DMS 273 (cell line): ENCODE data around the gene RAET1G.
A peak's percentile ranks its signal among the peaks of the same experiment; 100 is the strongest.
"Not testable (repeated sequence)": the region's sequence is repeated elsewhere in the genome, so short reads cannot be mapped to it uniquely, and the experiment has no call there.

ENCODE experiments used
- DNase-seq: peaks from one replicate; lab custom pipeline; 2025; ENCODE audit not compliant: unreplicated experiment; lab: John Stamatoyannopoulos, UW

RAET1G gene, protein sequence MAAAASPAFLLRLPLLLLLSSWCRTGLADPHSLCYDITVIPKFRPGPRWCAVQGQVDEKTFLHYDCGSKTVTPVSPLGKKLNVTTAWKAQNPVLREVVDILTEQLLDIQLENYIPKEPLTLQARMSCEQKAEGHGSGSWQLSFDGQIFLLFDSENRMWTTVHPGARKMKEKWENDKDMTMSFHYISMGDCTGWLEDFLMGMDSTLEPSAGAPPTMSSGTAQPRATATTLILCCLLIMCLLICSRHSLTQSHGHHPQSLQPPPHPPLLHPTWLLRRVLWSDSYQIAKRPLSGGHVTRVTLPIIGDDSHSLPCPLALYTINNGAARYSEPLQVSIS

GRCh38 chr6:149922642-149923326, at the start of gene RAET1G:
TSS of gene RAET1G (minus strand) at chr6:149923121. CDS start at chr6:149923010, 111 bp downstream.
- peak; percentile 93 for DNase-seq

DNA sequence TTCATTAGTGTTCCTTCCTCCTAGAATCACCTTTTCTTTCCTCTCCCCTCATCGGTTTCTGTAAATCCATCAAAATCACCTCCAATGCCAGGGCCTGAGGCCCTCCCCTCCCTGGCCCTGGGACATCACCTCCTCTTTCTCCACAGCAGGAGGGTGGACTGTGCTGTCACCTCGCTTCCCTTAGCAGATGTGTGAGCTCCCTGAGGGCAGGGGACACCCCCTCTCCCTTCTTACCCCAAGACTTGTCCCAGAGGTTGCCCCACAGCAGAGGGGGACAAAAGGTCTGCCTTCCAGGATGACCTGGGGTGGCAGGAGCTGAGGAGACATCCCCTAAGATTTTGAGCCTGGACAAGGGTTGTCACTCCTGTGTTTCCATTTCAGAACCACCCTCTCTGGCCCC, 46.7 kb upstream of the RAET1G start:
- no peak for DNase-seq

GRCh38 chr6:149968909-149969308, 46.0 kb upstream of the RAET1G start:
- not testable (repeated sequence) for DNase-seq

DNA sequence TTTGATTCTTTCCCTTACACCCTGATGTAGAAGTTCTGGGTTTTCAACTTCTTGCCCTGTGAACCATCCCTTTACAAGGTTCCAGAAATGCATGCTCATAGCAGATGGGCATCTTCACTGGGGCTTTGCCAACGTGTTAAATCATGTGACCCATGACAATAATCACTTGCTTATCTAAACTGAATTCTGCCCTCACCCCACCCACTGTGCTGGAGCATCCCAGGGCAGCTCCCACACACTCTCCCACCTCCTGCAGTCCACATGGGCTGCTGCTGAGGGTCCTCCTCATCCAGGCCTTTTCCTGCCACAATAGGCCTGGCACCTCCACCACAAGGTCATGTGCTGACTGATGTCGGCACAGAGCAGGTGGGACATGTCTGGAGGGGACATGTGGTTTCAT, 45.1 kb upstream of the RAET1G start:
- DNase-seq: not testable (repeated sequence)

- no peak for DNase-seq
These were observed 44.7 kb upstream of the RAET1G start for GRCh38 chr6:149967591-149967990.

DNA sequence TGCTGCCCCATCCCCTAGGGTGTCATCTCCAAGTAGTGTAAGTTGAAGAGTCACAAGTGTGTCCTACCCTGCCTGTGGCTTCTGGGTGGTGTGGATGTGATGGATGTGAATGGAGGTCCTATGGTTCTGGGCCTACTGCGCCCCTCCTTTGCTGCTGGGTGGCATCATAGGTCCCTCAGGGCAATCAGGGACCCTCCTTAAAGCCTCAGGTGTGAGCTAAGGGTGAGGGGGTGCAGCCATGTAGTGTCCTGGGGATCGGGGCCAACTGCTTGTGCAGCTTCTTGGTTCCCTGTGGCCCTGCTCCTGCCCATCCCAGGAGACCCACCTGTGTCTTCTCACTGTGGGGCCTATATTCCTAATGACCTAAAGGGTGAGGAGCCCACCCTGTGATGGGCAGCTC, 43.4 kb upstream of the RAET1G start:
- not testable (repeated sequence) for DNase-seq

DNA sequence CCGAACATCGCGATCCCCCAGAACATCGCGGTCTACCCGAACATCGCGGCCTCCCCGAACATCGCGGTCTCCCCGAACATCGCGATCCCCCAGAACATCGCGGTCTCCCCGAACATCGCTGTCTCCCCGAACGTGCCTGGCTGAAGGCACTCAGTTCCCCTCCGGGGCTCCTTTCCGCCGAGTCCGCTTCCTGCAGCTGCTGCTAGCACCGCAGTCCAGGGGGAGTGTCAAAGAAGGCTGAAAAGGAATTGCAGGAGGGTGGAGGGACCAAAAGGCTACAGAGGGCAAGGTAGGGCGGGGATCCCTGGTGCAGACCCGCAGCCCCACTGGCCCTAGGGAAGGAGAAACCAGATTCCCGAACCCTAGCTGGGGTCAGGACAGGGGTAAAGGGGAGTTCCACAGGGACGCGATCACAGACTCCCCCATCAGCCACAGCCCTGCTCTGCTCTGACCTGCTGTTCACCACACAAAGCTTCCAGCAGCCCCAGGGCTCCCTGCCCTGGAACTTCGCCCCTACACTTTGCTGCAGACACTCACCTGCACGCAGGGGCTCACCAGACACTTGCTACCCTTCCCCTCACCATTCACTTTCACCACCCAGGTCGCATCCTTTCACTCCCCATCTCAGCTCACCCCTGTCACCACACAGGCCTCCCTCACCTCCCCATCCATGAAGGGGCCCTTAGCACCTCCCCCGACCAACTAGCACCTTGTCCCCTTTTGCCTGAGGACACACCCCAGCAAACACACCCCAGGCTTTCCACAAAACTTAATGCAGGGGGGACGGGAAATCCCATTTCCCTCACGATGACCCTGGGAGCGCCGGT, 42.5 kb upstream of the RAET1G start:
- DNase-seq: no peak

GRCh38 chr6:149964308-149965193, 41.6 kb upstream of the RAET1G start:
- DNase-seq: peak; percentile 67

DNA sequence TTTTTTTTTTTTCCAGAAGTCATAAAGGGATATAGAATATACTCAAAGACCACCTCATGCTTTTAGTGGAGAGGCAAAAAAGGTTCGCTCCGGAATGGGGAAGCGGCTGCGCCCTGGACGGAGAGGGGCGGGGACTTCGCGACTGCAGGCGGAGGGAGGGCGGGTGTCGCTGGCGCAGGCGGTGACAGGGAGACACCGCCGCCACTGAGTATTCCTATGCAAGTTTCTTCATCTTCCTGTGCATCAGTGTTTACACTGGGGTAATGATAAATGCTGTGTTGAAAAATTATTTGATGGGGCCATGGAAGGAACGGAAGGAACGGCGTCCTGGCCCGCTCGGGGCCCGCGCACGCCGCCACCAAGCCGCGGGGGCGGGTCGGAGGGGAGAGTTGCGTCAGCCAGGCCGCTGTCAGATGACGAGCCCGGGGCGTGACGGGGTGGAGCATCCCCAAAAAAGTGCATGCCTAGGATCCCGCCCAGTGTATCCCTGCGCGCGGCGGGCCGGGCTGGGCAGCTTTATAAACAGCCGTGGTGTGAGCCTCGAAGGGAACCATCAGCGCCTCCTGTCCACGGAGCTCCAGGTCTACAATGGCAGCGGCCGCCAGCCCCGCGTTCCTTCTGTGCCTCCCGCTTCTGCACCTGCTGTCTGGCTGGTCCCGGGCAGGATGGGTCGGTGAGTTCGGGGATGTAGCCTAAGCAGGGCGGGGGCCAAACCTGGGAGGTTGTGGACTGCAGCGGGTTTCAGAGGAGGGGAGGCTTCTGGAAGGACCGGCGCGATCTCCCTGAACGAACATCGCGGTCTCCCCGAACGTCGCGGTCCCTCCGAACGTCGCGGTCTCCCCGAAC, 40.8 kb upstream of the RAET1G start, which contains the start of gene ULBP1:
TSS of gene ULBP1 (plus strand) at position 482 of the 846 bp plus-strand sequence. CDS start at position 589, 107 bp downstream.
- DNase-seq: peak; percentile 96

DNA sequence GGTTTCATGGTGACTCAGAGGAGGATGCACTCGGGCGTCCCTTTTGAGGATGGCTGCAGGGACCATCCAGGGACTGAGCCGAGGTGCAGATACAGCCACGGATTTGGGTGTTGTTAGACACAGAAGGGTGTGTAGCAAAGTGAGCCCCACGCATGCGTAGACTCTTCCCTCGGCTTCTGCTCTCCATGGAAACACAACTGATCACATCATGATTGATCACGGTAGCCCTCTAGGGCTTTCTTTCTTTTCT, 40.2 kb upstream of the RAET1G start:
- peak; percentile 77 for DNase-seq

GRCh38 chr6:149962461-149963211, 39.7 kb upstream of the RAET1G start:
- no peak for DNase-seq

DNA sequence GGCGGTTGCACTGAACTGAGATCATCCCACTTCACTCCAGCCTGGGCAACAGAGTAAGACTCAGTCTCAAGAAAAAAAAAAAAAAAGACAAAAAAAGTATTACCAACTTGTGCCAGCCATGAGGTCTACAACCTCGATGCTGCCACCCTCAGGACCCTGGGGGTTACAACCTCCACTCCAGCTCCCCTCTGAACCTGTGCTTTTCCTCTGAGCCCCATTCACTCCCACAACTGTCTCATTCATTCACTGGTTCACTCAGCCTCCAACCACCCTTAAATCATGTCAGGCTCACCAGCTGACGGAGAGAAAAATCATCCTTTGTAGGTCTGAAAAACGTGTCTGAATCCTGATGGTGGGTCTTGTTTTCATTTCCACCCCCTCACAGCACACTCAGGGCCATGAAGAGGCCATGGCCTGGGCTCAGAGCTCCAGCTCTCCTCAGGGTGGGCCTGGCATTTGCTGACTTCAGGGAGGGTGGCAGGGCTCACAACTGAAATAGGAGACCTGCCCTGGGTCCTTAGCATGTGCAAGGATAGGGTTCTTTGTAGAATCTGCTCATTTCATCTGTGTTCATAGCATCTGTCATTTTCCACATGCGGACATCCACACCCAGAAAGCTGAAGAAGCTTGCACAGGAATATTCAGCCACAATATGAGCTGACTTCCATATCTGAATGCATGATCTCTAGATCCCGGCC, 39.0 kb upstream of the RAET1G start:
- peak; percentile 68 for DNase-seq

GRCh38 chr6:149960488-149960887, 37.6 kb upstream of the RAET1G start:
- no peak for DNase-seq

- DNase-seq: not testable (repeated sequence)
These were observed 36.9 kb upstream of the RAET1G start for GRCh38 chr6:149959806-149960205.

GRCh38 chr6:149958124-149958523, 35.2 kb upstream of the RAET1G start:
- DNase-seq: not testable (repeated sequence)

DNA sequence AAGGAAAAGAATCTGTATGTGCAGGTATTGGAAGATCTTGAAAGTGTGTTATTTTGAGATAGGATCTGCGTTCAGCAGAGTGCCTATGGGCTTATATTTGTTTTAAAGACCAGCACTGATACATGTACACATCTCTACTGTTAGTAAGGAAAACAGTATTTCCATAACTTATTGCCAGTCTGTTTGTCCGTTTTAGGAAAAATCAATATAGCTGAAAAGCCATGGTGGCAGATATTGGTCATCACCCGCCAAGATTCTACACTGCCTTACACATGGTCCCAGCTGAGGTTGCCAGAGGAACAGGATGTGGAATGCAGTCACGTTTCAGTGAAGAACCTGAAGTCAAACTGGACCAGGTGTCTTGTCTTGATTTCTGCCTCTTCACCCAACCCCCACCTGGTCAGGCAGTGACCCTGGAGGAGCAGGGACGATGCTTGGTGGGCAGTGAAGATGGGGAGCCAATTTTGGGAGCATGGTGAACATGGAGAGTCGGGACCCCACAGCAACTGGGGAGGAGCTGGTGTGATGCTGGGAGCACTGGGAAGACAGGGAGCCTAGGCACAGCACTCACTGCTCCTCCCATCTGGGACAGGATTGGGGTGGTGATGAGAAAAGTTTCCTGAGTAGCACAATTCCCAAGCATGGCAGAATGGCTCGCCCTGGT, 32.9 kb upstream of the RAET1G start:
- not testable (repeated sequence) for DNase-seq

DNA sequence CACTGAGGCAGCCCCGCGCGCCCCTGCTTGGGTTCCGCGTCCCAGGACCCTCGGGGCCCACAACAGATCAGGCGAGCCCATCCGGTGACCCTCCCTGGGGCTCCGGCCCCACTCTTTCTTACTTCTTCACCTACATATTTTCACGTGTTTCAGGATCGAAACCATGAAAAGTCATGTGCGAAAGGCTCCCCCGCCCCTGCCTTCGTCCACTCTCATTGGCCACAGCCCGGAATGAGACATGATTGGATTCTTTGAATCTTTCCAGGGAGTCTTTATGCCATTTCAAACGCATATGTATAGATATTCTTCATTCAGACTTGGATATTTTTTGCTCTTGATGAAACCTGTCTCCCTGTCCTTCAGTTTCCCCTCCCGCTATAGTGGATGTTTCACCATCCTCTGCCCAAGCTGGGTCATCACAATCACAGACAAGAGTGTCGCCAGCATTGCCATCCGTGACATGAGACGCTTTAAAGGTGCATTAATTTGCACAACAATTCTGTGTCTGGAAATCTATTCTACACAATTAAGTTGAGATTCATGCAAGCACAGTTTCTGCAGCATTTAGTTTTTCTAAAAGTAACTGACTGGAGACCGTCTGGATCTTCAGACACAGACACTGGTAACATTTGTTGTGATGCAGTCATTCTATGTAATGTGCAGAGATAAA, 32.2 kb upstream of the RAET1G start:
- DNase-seq: not testable (repeated sequence)
